ENCODE data around the gene MALAT1. TPM values are rescaled to one million over a fixed set of nuclear protein-coding genes. Genes with fewer than 3 reads are reported as not detected.

The MALAT1 gene
- total RNA-seq: 629 and 944 TPM in 2 replicates

DNA sequence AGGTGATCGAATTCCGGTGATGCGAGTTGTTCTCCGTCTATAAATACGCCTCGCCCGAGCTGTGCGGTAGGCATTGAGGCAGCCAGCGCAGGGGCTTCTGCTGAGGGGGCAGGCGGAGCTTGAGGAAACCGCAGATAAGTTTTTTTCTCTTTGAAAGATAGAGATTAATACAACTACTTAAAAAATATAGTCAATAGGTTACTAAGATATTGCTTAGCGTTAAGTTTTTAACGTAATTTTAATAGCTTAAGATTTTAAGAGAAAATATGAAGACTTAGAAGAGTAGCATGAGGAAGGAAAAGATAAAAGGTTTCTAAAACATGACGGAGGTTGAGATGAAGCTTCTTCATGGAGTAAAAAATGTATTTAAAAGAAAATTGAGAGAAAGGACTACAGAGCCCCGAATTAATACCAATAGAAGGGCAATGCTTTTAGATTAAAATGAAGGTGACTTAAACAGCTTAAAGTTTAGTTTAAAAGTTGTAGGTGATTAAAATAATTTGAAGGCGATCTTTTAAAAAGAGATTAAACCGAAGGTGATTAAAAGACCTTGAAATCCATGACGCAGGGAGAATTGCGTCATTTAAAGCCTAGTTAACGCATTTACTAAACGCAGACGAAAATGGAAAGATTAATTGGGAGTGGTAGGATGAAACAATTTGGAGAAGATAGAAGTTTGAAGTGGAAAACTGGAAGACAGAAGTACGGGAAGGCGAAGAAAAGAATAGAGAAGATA, at the start of gene MALAT1:
Gene MALAT1 (plus strand): TSS at position 69 of the 736 bp plus-strand sequence.

DNA sequence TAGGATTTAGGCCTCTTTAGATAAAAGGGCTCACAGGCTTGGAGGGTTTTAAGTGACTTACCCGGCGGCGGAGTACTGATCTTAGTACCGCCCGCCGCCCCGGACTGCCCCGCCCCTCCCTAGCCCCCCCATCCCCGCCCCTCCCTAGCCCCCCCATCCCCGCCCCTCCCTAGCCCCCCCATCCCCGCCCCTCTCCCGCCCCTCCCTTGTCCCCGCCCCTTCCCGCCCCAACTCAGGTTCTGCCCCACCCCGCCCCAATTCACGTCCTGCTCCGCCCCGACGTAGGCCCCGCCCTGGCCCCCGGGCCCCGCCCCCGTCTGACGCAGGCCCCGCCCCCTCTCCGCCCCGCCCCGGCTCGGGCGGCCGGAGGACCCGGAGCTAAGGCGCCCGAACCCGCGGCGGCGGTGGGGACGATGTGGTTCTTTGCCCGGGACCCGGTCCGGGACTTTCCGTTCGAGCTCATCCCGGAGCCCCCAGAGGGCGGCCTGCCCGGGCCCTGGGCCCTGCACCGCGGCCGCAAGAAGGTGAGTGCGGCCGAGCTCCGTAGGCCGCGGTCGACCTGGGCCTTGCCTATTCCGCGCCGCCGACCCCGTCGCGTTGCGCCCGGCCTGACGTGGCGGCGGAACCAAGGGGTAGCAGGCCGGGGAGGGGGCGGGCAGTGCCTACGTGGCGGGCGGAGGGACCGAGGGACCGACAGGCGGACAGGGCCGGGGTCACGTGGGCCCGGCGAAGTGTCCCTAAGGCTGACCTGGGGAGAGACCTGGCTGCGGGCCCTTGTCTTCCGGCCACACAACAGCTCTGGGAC, 26.1 kb downstream of the MALAT1 start, which contains the start of gene SCYL1:
Gene SCYL1 (plus strand): TSS at position 343 of the 805 bp plus-strand sequence. CDS start 71 bp downstream, at position 414.

Other genes starting within 250 kb of the MALAT1 start
- gene POLA2, start 237.1 kb upstream of the MALAT1 start, total RNA-seq: 6.7 and 28.8 TPM in 2 replicates
- 19.9 and 24.8 TPM in 2 replicates for gene CDC42EP2, start 184.2 kb upstream of the MALAT1 start, total RNA-seq
- gene DPF2, start 165.2 kb upstream of the MALAT1 start, total RNA-seq: 37.2 and 41.3 TPM in 2 replicates
- 0.25 and 0.33 TPM in 2 replicates for gene TIGD3, start 144.3 kb upstream of the MALAT1 start, total RNA-seq
- gene SLC25A45, start 116.4 kb upstream of the MALAT1 start, total RNA-seq: 0.98 and 1.8 TPM in 2 replicates
- 37.6 and 41.9 TPM in 2 replicates for gene FRMD8, start 112.4 kb upstream of the MALAT1 start, total RNA-seq
- gene NEAT1, start 76.2 kb upstream of the MALAT1 start, total RNA-seq: 16.5 and 75.2 TPM in 2 replicates
- gene SCYL1, start 26.0 kb downstream of the MALAT1 start, total RNA-seq: 111 and 114 TPM in 2 replicates
- gene LTBP3, start 59.3 kb downstream of the MALAT1 start, total RNA-seq: 104 and 399 TPM in 2 replicates
- 85.4 and 152 TPM in 2 replicates for gene ZNRD2, start 71.4 kb downstream of the MALAT1 start, total RNA-seq
- 69.9 and 115 TPM in 2 replicates for gene FAM89B, start 73.5 kb downstream of the MALAT1 start, total RNA-seq
- gene EHBP1L1, start 77.0 kb downstream of the MALAT1 start, total RNA-seq: 45.1 and 49.6 TPM in 2 replicates
- 0.25 TPM in 1 of 2 replicates, not detected in the other for gene KCNK7, start 96.8 kb downstream of the MALAT1 start, total RNA-seq
- 52.6 and 58.7 TPM in 2 replicates for gene MAP3K11, start 115.2 kb downstream of the MALAT1 start, total RNA-seq
- gene PCNX3, start 116.7 kb downstream of the MALAT1 start, total RNA-seq: 62.6 and 74.9 TPM in 2 replicates
- 48.2 and 73.5 TPM in 2 replicates for gene SIPA1, start 139.1 kb downstream of the MALAT1 start, total RNA-seq
- gene RELA, start 163.9 kb downstream of the MALAT1 start, total RNA-seq: 57.8 and 74.3 TPM in 2 replicates
- 46.8 and 47.7 TPM in 2 replicates for gene KAT5, start 213.2 kb downstream of the MALAT1 start, total RNA-seq
- 20.2 and 48.9 TPM in 2 replicates for gene RNASEH2C, start 221.8 kb downstream of the MALAT1 start, total RNA-seq

All from mesangial cell (primary cell).